ENCODE data around the gene NR4A1. TPM values are rescaled to one million over a fixed set of nuclear protein-coding genes. Genes with fewer than 3 reads are reported as not detected.

NR4A1 gene
- total RNA-seq, 1 experiment from 2014 or later, result 26.9 TPM

DNA sequence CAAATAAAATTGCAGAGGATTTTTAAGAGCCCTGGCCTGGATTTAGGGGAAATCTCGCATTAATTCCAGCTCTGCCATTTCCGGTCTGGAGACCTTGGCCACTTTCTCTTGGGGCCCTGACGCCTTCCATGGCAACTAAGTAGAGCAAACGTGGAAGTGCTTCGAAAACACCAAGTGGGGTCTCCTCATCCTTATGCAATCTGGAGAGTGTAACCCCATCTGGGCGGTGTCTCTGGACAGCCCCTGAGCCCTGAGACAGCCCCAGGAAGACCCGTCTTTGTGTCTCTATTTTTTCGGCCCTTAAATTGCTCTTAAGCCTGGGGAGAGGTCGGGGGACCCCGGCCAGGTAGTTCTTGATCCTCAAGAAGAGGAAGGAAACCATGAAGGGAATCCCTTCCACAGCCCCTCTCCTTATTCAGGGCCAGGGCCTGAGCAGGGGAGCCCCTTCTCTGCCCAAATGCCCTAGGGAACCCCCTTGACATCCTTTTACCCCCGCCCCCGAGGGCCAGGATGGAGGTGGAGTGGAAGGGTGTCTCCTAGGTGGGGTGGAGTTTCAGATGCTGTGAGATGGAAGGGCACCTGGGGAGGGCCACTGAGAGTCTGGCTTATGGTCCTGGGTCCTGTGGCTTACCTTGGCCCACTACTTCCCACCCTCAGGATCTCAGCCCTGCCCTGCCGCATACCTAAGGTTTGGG lies 17.6 kb upstream of the NR4A1 start:
- peak overlapping the region; percentile 85 for H2AFZ ChIP-seq (ENCODE audit: low read length)
- DNase-seq, result peak; percentile 55
- H3K79me2 ChIP-seq (ENCODE audit: low read length), result no peaks in the 10 kb centered on the region

DNA sequence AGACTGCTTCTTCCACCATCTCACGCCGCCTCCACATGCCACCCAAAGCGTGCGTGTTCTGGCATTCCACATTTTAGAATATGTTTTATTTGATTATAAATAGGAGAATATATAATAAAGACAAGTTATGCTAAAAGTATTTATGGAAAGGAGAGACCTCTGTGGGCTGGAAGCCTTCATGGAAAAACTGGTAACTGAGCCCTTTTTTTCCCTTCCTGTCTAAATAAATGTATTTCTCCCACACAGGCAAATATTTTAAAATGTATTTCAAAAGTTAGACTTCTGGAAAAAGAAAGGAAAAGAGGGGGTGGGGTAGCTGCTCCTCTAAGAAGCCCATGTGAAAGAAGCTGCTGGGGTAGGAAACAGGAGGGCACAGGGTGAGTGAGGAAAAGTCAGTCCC lies 16.1 kb upstream of the NR4A1 start:
- DNase-seq, result no peak
- H3K4me1 ChIP-seq (ENCODE audit: low read length), result peaks cover 32% of the 10 kb centered on the region

More for the DNA sequence above, 17.6 kb upstream of the NR4A1 start:
- Histone ChIP-seq H3K9me2 (replicated peaks; ENCODE audit: insufficient read depth, low read length) (no peaks in the 10 kb centered on the region), H3K27ac (ENCODE audit: low read length) (peak overlapping the region; percentile 36; the same call in 1 of the 2 replicates), H3K27me3 (ENCODE audit: low read length) (no peaks in the 10 kb centered on the region), H4K20me1 (ENCODE audit: insufficient read depth, low read depth, low read length) (no peaks in the 10 kb centered on the region), H3K4me2 (ENCODE audit: low read depth, low read length, poor library complexity, severe bottlenecking) (peak overlapping the region; percentile 91), H3K36me3 (ENCODE audit: insufficient read depth, low read length) (no peaks in the 10 kb centered on the region), H3K4me1 (ENCODE audit: low read length) (peaks cover 44% of the 10 kb centered on the region), H3K9me3 (ENCODE audit: low read length) (no peaks in the 10 kb centered on the region), H3K9ac (ENCODE audit: low read length) (peak overlapping the region; percentile 77), H3K4me3 (ENCODE audit: low read length) (peak overlapping the region; percentile 68)

DNA sequence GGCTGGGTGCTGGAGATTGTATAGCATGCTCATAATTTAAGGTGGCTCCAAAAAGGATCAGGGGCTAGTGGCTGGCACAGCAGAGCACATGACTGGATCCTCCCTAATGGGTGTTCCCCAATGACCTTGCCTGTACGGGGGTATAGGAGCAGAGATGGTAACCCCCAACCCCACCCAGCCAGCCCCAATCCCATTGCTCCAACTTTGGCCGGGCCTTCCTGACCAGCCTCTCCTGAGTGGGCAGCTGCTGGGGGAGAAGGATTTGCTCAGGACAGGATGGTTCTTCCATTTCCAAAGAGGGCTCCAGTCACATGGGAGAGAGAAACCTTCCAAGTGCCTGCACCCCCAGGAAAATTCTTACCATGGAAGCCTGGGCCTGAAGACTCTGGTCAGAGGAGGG lies 15.3 kb upstream of the NR4A1 start:
- Histone ChIP-seq H3K9me2 (replicated peaks; ENCODE audit: insufficient read depth, low read length) (no peaks in the 10 kb centered on the region), H3K9ac (ENCODE audit: low read length) (no peak overlapping the region), H3K27me3 (ENCODE audit: low read length) (no peaks in the 10 kb centered on the region), H3K4me1 (ENCODE audit: low read length) (peaks cover 31% of the 10 kb centered on the region), H3K4me2 (ENCODE audit: low read depth, low read length, poor library complexity, severe bottlenecking) (no peak overlapping the region), H3K79me2 (ENCODE audit: low read length) (no peaks in the 10 kb centered on the region), H3K36me3 (ENCODE audit: insufficient read depth, low read length) (no peaks in the 10 kb centered on the region), H3K4me3 (ENCODE audit: low read length) (no peak overlapping the region), H3K9me3 (ENCODE audit: low read length) (no peaks in the 10 kb centered on the region), H3K27ac (ENCODE audit: low read length) (no peak overlapping the region), H2AFZ (ENCODE audit: low read length) (no peak overlapping the region), H4K20me1 (ENCODE audit: insufficient read depth, low read depth, low read length) (0 out of 2 replicates have a peak, but pooled peaks cover 4% of the 10 kb centered on the region)
- no peak for DNase-seq

More for the DNA sequence above, 16.1 kb upstream of the NR4A1 start:
- no peaks in the 10 kb centered on the region for H3K27me3 ChIP-seq (ENCODE audit: low read length)
- no peak overlapping the region for H2AFZ ChIP-seq (ENCODE audit: low read length)
- H3K9me2 ChIP-seq (replicated peaks; ENCODE audit: insufficient read depth, low read length), result no peaks in the 10 kb centered on the region
- H3K27ac ChIP-seq (ENCODE audit: low read length), result no peak overlapping the region
- no peaks in the 10 kb centered on the region for H3K36me3 ChIP-seq (ENCODE audit: insufficient read depth, low read length)
- H3K79me2 ChIP-seq (ENCODE audit: low read length), result no peaks in the 10 kb centered on the region
- no peaks in the 10 kb centered on the region for H3K9me3 ChIP-seq (ENCODE audit: low read length)
- no peak overlapping the region for H3K4me2 ChIP-seq (ENCODE audit: low read depth, low read length, poor library complexity, severe bottlenecking)
- no peaks in the 10 kb centered on the region for H4K20me1 ChIP-seq (ENCODE audit: insufficient read depth, low read depth, low read length)
- H3K9ac ChIP-seq (ENCODE audit: low read length), result no peak overlapping the region
- no peak overlapping the region for H3K4me3 ChIP-seq (ENCODE audit: low read length)

DNA sequence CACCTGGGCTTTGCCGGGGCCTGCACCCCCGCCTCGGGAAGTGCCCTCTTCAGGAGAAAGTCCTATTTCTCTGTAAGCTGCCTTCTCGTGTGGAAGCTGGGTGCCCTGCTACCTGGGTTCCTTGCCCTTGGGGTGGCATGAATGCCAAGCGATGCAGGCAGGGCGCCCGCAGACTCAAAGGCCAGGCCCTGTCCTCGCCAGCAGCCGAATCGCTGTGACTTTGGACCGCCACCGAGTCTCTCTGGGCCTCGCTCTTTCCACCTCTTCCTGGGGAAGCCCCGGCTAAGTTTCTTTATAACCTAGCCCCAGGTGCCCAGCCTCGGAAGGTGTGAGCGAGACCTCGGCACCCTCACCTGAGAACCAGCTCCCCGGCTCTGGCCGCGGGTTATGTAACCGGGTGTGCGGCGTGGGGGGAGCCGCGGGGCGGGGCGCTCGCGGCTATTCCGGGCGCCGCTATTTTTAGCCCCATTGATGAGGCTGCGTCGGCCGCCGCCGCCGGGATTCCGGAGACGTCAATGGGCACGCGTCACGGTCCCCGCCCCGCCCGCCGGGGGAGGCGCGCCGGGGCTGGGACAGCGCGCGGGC lies 14.6 kb upstream of the NR4A1 start:
- no peaks in the 10 kb centered on the region for H3K36me3 ChIP-seq (ENCODE audit: insufficient read depth, low read length)
- peak overlapping the region; percentile 54; the same call in 1 of the 2 replicates for H3K4me3 ChIP-seq (ENCODE audit: low read length)
- H3K79me2 ChIP-seq (ENCODE audit: low read length), result no peaks in the 10 kb centered on the region
- H3K27me3 ChIP-seq (ENCODE audit: low read length), result no peaks in the 10 kb centered on the region
- peak overlapping the region; percentile 75 for H3K4me2 ChIP-seq (ENCODE audit: low read depth, low read length, poor library complexity, severe bottlenecking)
- no peaks in the 10 kb centered on the region for H3K9me2 ChIP-seq (replicated peaks; ENCODE audit: insufficient read depth, low read length)
- peak overlapping the region; percentile 72; the same call in 1 of the 2 replicates for H2AFZ ChIP-seq (ENCODE audit: low read length)
- 0 out of 2 replicates have a peak, but pooled peaks cover 4% of the 10 kb centered on the region for H4K20me1 ChIP-seq (ENCODE audit: insufficient read depth, low read depth, low read length)
- DNase-seq, result peak; percentile 78
- H3K4me1 ChIP-seq (ENCODE audit: low read length), result peaks cover 34% of the 10 kb centered on the region
- no peaks in the 10 kb centered on the region for H3K9me3 ChIP-seq (ENCODE audit: low read length)
- H3K27ac ChIP-seq (ENCODE audit: low read length), result no peak overlapping the region
- H3K9ac ChIP-seq (ENCODE audit: low read length), result peak overlapping the region; percentile 54

DNA sequence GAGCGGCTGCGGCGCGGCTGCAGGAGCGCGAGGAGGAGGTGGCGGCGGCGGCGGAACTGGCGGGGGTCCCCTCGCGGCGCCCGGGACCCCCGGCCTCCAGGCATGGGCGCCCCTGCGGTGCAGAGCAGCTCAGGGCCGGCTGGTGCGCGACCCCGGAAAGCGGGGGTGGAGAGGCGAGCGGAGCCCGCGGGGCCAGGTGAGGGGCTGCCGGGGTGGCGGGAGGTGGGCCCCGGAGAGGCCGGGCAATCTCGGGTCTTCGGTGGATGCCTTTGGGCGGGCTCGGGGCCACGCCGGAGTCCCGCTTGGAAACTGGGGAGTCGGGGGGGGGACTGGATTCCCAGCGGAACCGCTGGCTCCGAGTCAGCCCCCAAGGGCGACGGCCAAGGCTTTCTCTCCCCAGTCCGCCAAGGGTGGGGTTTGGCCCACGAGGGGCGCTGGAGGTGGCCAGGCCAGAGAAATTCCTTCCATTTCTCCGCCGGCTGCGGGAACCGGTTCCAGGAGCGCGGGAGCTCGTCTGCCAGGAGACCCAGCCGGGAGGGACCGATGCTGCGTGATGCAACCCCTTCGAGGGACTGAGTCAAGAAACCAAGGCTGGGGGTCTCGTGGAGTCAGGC lies 13.9 kb upstream of the NR4A1 start:
- H3K36me3 ChIP-seq (ENCODE audit: insufficient read depth, low read length), result no peaks in the 10 kb centered on the region
- H3K9me3 ChIP-seq (ENCODE audit: low read length), result no peaks in the 10 kb centered on the region
- DNase-seq, result no peak
- H3K9ac ChIP-seq (ENCODE audit: low read length), result peak overlapping the region; percentile 61
- H3K9me2 ChIP-seq (replicated peaks; ENCODE audit: insufficient read depth, low read length), result no peaks in the 10 kb centered on the region
- H3K4me2 ChIP-seq (ENCODE audit: low read depth, low read length, poor library complexity, severe bottlenecking), result peak overlapping the region; percentile 77
- H3K79me2 ChIP-seq (ENCODE audit: low read length), result no peaks in the 10 kb centered on the region
- H4K20me1 ChIP-seq (ENCODE audit: insufficient read depth, low read depth, low read length), result 0 out of 2 replicates have a peak, but pooled peaks cover 4% of the 10 kb centered on the region
- H3K27ac ChIP-seq (ENCODE audit: low read length), result no peak overlapping the region
- peaks cover 38% of the 10 kb centered on the region for H3K4me1 ChIP-seq (ENCODE audit: low read length)
- H2AFZ ChIP-seq (ENCODE audit: low read length), result no peak overlapping the region; the same call in 1 of the 2 replicates
- no peaks in the 10 kb centered on the region for H3K27me3 ChIP-seq (ENCODE audit: low read length)
- peak overlapping the region; percentile 64 for H3K4me3 ChIP-seq (ENCODE audit: low read length)

DNA sequence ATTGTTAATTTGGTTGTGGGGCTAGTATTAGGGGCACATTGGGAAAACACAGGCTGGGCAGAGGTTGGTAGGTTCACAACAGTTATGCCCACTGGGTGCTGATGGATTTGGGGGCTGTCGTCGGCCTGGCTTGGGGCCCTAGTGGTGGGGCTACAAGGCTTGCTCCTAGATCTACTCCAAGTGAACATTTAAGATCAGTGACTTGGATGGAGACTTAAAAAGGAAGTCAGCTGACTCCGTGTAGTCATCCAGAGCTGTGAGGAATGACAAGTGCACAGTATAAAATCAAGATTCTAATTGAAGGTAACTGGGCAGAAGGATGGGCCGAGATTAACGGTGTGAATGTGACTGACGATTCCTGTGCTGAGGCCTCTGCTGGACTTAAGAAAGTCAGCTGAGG lies 12.8 kb upstream of the NR4A1 start:
- Histone ChIP-seq H3K27me3 (ENCODE audit: low read length) (no peaks in the 10 kb centered on the region), H3K4me2 (ENCODE audit: low read depth, low read length, poor library complexity, severe bottlenecking) (no peak overlapping the region), H3K9ac (ENCODE audit: low read length) (no peak overlapping the region), H3K4me1 (ENCODE audit: low read length) (peaks cover 39% of the 10 kb centered on the region), H3K9me2 (replicated peaks; ENCODE audit: insufficient read depth, low read length) (no peaks in the 10 kb centered on the region), H4K20me1 (ENCODE audit: insufficient read depth, low read depth, low read length) (0 out of 2 replicates have a peak, but pooled peaks cover 4% of the 10 kb centered on the region), H3K36me3 (ENCODE audit: insufficient read depth, low read length) (no peaks in the 10 kb centered on the region), H3K9me3 (ENCODE audit: low read length) (no peaks in the 10 kb centered on the region), H3K27ac (ENCODE audit: low read length) (no peak overlapping the region), H2AFZ (ENCODE audit: low read length) (no peak overlapping the region), H3K79me2 (ENCODE audit: low read length) (no peaks in the 10 kb centered on the region), H3K4me3 (ENCODE audit: low read length) (no peak overlapping the region)
- DNase-seq, result no peak

DNA sequence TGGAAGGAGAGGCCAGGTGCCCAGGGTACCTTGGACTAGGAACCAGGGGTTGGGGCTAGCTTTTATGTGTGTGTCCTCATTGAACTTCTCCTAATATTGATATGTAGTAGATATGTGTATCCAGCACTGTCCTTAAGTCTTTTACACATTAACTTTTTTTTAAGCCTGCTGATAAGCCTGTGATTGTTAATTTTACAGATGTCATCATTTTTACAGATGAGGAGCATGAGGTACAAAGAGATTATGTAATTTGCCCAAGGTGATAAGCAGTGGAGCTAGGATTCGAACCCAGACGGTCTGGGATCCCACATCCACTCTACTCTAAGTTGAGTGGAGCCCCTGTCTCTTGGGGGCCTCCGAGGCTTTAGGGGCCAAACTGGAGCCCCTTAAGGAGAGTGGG lies 10.2 kb upstream of the NR4A1 start:
- Histone ChIP-seq H3K4me2 (ENCODE audit: low read depth, low read length, poor library complexity, severe bottlenecking) (no peak overlapping the region), H3K9me2 (replicated peaks; ENCODE audit: insufficient read depth, low read length) (no peaks in the 10 kb centered on the region), H2AFZ (ENCODE audit: low read length) (no peak overlapping the region), H3K36me3 (ENCODE audit: insufficient read depth, low read length) (no peaks in the 10 kb centered on the region), H3K27ac (ENCODE audit: low read length) (no peak overlapping the region), H3K9ac (ENCODE audit: low read length) (no peak overlapping the region), H4K20me1 (ENCODE audit: insufficient read depth, low read depth, low read length) (0 out of 2 replicates have a peak, but pooled peaks cover 4% of the 10 kb centered on the region), H3K79me2 (ENCODE audit: low read length) (no peaks in the 10 kb centered on the region), H3K27me3 (ENCODE audit: low read length) (no peaks in the 10 kb centered on the region), H3K4me3 (ENCODE audit: low read length) (no peak overlapping the region), H3K4me1 (ENCODE audit: low read length) (peaks cover 36% of the 10 kb centered on the region), H3K9me3 (ENCODE audit: low read length) (no peaks in the 10 kb centered on the region)
- DNase-seq, result no peak

DNA sequence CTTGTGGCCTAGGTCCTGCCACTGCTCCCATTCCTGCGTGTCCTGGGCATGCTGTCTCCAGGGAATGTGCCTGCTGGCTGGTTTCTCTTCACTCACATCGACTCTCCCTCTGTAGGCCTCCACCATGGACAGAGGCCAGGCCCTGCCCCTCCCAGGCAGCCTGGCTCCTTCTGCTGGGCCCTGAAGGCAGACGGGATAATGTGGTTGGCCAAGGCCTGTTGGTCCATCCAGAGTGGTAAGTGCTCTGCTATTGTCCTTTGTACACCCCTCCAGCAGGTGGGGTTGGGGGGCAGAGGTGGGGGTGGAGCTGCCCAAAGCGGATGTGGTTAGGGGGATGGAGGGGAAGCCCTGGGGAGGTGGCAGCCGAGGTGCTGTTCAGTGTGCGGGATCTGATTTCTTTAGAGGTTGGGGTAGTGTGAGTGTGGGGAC lies 9.5 kb upstream of the NR4A1 start:
- no peak overlapping the region for H2AFZ ChIP-seq (ENCODE audit: low read length)
- peak overlapping the region; percentile 51; the same call in 1 of the 2 replicates for H3K4me3 ChIP-seq (ENCODE audit: low read length)
- H3K36me3 ChIP-seq (ENCODE audit: insufficient read depth, low read length), result no peaks in the 10 kb centered on the region
- peak overlapping the region; percentile 53 for H3K9ac ChIP-seq (ENCODE audit: low read length)
- H3K9me2 ChIP-seq (replicated peaks; ENCODE audit: insufficient read depth, low read length), result no peaks in the 10 kb centered on the region
- no peaks in the 10 kb centered on the region for H3K79me2 ChIP-seq (ENCODE audit: low read length)
- H3K9me3 ChIP-seq (ENCODE audit: low read length), result no peaks in the 10 kb centered on the region
- peak overlapping the region; percentile 55 for H3K4me2 ChIP-seq (ENCODE audit: low read depth, low read length, poor library complexity, severe bottlenecking)
- DNase-seq, result peak; percentile 80
- 0 out of 2 replicates have a peak, but pooled peaks cover 4% of the 10 kb centered on the region for H4K20me1 ChIP-seq (ENCODE audit: insufficient read depth, low read depth, low read length)
- no peaks in the 10 kb centered on the region for H3K27me3 ChIP-seq (ENCODE audit: low read length)
- H3K4me1 ChIP-seq (ENCODE audit: low read length), result peaks cover 34% of the 10 kb centered on the region
- no peak overlapping the region for H3K27ac ChIP-seq (ENCODE audit: low read length)

All from Karpas-422 (cell line).